Activated CD8-positive, alpha-beta memory T cell treated with anti-CD3 and anti-CD28 coated beads for 48 hours (primary cell): ENCODE results near the gene TYROBP.
"Not testable (repeated sequence)": the region's sequence is repeated elsewhere in the genome, so short reads cannot be mapped to it uniquely, and the experiment has no call there.

Experiments used
- DNase-seq, 3 experiments: peaks; one replicate each; pipeline ENCODE4 v3.0.0-alpha.2; 2020; ENCODE audit warnings: low read depth in 2 of 3, low spot score in 2 of 3

Gene TYROBP

DNA sequence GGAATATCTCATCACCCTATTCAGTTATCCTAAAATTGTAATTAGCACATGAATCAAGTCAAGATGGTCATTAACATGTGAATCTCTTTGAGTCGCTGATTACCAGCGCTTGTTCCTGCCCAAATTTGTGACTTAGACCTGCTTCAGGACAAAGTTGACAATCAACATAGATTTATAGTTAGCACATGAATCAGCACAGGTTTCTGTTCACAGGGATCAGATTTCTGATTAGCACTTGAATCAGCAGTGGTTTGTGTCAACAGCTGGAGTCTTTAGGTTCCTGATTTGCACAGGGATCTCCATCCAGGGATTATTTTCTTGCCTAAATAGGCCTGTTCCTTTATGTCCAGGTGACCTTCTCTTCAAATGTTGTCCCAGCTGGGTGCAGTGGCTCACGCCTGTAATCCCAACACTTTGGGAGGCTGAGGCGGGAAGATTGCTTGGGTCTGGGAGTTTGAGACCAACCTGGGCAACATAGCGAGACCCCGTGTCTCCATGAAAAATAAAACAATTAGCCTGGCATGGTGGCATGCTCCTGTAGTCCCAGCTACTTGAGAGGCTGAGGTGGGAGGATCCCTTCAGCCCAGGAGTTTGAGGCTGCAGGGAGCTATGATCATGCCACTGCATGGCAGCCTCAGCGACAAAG lies 24.3 kb upstream of the TYROBP start:
- no peak for DNase-seq

DNA sequence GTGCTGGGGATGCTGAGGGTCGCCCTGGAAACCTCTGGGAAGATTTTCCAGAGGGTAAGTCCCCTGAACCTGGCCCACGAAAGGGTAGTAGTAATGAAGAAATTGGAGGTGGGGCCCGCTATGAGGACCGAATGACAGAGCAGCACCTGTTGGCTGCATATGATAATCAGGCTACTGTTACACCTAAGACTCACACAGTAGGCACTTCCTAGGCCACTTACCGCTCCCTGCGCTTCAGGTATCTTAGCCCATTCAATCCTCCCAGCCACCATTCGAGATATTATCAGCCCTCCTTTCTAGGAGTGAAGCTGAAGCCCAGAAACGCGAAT lies 23.7 kb upstream of the TYROBP start:
- no peak for DNase-seq

DNA sequence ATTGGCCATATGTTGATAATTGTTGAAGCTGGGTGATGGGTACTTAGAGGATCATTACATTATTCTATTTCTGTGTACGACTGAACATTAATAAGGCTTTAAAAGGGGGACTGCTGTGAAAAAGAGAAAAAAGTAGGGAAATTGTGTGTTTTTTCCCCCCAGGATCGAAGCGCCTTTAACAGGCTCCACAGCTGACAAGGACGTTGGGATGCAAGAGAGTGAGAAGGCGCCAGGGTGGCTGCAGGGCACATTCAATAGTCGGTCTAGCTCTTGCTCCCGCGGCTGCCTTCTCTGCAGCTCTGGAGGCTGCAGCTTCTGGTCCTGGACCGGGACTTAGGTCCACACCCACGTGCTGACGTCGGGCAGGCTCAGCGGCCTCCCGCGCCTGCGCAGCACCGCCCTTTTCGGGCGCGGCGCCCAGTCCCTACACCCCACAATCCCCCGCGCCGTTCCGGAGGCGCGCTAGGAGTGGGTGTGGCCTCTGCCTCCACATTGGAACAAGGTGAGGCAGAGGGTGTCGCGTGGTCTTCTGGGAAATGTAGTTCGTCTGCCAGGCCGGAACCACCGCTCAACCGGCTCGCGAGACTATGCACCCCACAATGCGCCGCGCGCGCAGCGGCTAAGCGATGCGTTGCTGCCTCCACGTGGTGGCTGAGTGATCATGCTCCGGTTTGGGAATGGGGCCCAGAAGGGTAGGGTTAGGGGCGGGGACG lies 23.2 kb upstream of the TYROBP start:
- DNase-seq, result peak; percentile 89 to 99 (median 90)

DNA sequence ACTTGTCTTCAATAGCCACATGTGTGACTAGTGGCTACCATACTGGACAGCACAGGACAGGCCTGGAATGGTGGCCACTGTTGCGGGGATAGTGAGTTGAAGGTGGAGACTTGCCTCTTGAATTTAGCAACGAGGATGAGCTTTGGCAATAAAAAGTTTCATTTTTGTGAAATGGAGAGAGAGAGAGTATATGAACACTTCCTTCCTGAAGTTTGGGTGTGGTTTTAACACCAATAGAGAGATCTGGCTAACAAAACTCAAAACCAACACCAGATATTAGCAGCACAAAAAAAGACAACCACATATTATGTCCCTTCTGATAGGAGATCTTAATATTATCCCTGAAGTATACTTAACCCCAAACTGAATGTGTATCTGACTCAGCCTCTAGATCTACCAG lies 21.8 kb upstream of the TYROBP start:
- DNase-seq, result no peak

DNA sequence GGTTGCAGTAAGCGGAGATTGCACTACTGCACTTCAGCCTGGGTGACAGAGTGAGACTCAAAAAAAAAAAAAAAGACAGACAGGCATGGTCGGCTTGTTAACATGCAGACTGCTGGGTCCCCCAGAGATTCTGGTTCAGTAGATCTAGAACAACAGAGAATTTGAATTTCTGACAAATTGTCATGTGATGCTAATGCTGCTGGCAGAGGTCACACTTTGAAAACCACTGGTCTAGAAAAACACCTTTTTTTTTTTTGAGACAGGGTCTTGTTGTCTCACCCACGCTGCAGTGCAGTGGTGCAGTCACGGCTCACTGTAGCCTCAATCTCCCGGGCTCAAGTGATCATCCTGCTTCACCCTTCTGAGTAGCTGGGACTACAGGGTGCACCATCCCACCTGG lies 20.4 kb upstream of the TYROBP start:
- DNase-seq, result no peak

DNA sequence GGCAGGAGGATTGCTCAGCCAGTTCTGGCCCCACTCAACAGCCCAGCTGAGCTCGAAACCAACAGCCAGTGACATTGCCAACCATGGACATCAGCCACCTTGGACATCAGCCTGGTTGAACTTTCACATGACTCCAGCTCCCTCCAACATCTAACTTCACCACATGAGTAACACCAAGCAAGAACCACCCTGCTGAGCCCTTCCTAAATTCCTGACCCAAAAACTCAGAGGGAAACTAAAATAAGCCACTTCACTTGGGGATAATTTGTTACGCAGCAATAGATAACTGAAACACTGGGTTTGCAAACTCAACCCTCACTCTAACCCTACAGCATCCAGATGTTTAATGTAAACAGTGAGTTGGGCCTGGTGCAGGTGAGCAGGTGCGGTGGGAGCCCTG lies 17.4 kb upstream of the TYROBP start:
- no peak for DNase-seq

DNA sequence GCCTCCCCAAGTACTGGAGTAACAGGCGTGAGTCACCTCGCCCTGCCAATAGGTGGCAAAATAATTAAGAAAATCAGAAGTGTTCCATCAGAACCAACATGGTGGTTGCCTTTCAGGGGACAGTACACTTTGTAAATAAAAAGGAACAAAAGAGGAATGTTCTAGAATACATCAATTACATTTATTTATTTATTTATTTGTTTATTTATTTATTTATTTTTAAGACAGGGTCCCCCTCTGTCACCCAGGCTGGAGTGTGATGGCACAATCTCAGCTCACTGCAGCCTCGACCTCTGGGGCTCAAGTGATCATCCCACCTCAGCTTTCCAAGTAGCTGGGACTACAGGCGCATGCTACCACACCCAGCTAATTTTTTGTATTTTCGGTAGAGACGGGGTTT lies 12.9 kb upstream of the TYROBP start:
- no peak for DNase-seq

DNA sequence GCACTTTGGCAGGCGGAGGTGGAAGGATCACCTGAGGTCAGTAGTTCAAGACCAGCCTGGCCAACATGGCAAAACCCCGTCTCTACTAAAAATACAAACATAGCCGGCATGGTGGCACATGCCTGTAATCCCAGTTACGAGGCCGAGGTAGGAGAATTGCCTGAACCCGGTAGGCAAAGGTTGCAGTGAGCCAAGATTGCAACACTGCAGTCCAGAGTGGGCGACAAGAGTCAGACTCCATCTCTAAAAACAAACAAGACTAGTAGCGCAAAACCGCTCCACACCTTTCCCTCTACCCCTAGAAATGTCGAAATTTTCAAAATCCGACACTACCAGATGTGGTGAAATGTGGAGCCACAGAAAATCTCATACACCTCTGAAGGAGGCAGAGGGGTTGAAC lies 11.2 kb upstream of the TYROBP start:
- no peak for DNase-seq

DNA sequence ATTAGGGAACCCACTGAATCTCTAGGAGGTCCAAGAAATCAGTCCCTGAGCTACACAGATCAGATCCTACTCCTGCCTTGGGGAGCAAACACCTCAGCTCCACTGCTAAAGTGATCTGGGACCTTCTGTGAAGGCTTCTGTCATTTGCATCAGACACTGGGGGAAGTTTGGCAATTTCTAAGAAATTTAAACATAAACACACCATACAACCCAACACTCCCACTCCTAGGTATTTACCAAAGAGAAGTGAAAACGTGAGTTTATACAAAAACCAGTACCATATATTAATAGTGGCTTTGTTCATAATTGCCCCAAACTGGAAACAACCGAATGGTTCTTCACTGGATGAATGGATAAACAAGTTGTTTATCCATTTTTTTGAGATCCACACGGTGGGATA lies 7.3 kb upstream of the TYROBP start:
- DNase-seq, result no peak

DNA sequence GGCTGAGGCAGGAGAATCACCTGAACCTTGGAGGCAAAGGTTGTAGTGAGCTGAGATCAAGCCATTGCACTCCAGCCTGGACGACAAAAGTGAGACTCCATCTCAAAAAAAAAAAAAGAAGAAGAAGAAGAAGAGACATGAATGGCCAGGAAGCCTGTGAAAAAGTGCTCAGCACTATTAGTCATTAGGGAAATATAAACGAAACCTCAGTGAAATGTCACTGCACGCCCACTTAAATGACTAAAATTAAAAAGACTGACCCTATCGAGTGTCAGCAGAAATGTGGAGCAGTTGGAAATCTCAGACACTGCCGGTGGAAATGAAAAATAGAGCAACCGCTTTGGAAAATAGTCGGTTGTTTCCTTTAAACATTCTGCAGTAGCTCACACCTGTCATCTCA lies 5.5 kb upstream of the TYROBP start:
- no peak for DNase-seq

DNA sequence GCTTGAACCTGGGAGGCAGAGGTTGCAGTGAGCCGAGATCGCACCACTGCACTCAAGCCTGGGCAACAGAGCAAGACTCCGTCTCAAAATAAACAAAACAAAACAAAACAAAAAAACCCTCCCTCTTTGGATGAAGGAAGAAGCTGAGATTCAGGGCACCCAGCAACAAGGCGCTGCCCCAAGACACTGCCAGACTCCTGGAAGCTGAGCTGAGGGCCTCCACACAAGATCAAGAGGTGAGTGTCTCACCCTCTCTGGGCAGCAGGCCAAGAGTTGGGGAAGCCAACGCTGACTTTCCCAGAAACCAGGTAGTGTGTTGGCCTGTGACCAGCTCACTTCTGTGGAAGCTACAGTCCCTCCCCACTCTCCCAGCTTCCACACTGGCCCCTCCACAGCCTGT lies 3.7 kb upstream of the TYROBP start:
- DNase-seq, result no peak

DNA sequence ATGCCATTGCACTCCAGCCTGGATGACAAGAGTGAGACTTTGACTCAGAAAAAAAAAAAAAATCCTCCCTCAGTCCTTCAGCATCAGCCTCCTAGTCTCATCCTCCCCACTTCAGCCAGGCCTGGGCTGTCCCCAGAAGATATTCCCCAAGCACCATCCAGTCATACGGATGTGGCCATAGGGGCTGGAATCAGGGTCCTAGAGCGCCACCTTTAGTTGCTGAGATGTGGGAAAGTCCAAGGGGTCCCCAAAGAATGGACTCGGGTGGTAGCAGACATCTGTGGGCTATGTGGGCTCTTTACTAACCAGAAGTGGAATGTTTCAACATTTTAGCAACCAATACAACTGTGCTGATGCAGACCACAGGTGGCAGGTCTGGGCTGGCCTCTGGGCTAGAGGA lies 3.1 kb upstream of the TYROBP start:
- no peak for DNase-seq

DNA sequence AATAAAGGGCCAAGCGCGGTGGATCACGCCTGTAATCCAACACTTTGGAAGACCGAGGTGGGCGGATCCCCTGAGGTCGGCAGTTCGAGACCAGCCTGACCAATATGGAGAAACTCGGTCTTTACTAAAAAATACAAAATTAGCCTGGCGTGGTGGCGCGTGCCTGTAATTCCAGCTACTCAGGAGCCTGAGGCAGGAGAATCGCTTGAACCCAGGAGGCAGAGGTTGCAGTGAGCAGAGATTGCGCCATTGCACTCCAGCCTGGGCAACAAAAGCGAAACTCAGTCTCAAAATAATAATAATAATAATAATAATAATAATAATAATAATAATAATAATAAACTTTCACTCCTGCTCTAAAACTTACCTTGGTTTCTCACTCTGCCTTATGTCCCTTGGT lies 2.3 kb upstream of the TYROBP start:
- not testable (repeated sequence) for DNase-seq

DNA sequence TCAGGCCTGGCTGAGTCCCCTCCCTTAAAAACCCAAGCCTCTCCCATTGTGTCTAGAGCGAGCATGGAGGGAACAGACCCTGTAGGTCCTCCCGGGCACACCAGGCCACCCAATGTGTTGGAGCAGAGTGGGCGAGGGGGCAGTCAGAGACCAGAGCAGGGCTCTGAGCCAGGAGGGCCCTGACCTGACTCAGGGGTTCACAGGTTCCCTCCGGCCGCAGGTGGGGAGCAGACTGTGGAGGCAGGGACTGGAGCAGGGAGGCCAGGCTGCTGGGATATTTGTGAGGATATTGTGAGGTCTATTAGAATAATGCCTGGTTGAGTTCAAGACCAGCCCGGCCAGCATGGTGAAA lies 1.6 kb upstream of the TYROBP start:
- no peak for DNase-seq

DNA sequence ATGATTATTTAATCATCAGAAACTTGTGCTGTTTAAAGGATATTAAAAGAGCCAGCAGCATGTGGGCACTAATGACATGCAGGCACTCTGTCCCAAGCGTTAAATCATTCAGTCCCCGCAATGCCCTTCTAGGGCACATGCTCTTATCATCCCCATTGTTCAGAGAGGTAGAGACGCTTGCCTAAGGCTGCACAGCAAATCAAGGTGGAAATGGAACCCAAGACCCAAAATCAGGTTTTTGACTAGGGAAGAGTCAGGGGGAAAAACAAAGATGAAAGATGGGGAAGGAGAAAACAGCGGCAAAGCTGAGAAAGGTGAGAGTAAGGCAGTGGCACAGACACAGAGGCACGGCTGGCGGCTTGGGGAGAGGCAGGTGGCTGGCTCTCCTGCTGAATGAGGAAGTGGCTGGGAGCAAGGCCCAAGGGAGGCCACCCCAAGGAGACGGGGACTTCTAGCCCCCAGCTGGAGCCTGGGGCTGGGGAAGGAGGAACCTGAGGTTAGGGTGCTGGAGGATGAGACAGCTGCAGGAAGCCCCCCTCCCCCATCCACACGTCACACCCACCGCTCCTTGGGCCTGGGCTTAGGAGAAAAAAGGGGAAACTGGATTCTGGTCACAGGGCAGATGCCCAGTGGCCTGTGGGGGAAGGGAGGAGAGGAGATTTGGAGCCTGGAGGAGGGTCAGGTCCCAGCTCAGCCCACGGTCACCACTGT lies 1.0 kb upstream of the TYROBP start:
- no peak for DNase-seq

DNA sequence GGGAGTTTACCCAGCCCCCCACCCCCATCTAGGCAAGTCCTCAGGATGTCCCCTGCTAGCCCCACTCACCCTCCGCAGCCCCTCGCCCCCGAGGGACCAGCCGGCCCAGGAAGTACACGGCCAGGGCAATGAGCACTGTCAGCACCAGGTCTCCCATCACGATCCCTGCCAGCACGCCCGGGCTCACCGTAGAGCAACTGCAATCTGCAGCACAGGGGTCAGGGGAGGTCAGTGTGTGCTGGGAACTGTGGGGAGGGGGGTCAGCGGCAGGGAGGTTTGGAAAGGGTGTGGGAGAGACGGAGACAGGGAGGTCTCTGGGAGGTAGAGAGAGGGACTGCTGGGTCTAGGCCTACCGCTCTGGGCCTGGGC lies 734 bp downstream of the TYROBP start:
- DNase-seq, result no peak

DNA sequence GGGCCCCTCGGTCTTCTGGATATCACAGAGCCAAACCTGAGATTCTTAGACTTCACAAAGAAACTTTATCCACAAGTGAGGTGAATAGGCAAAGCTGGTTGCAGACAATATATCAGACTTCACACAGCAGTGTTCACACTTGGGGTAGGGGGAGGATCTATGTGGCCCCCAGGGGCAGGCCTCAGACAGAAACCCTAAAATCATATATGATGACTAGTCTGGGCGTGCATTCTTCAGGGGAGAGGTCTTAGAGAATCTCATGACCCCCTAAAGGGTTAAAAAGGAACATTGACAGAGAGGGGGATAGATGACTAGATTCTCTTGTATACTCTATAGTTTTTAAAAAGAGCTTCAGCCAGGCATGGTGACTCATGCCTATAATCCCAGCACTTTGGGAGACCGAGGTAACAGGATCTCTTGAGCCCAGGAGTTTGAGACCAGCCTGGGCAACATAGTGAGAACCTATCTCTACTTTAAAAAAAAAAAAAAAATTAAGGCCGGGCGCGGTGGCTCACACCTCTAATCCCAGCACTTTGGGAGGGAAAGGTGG lies 2.8 kb downstream of the TYROBP start:
- no peak for DNase-seq

DNA sequence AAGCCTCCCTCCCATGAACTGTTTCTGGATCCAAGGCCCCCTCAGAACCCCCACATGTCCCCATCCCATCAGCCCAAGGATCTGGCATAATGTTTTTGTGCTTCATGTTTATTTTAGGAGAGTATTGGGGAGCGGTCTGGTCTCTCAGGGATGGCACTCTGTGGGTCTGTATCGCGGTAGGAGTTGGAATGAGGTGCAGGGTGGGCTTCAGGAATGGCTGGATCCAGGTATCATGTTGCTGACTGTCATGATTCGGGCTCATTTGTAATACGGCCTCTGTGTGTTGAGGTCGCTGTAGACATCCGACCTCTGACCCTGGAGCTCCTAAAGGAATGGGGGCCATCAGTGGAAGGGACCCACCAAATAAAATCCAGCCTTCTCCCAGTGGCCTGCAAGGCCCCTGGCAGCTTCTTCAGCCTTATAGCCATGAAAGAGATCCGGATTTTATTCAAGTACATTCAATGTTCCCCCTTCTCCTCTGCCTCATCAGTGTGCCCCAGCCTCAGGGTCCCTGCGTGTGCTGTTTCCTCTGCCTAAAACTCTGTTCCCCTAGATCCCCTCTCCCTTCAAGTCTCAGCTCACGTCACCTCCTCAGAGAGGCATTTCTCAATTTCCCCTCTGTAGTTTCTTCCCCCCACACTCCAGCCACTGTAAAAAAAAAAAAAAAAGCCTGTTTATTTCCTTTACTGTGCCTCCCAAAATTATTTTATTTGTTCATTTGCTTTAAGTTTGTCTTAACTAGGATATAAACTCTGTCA lies 3.6 kb downstream of the TYROBP start:
- no peak for DNase-seq

DNA sequence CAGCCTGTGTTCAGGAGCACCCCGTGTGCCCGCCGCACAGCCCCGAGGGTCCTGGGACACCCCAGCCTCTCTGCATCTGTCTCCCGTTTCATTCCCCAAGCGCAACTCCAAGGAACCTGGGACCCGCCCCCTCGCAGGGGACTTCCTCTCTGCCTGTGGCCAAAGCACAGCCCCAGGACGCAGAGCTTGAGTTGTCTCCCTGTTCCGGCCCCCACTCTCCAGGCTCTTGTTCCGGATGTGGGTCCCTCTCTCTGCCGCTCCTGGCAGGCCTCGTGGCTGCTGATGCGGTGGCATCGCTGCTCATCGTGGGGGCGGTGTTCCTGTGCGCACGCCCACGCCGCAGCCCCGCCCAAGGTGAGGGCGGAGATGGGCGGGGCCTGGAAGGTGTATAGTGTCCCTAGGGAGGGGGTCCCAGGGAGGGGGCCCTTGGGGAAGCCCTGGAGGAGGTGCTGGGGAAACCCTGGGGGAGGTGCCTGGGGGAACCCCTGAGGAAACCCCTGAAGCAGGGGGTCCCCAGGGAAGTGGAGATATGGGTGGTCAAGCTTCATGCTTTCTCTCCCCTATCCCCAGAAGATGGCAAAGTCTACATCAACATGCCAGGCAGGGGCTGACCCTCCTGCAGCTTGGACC lies 4.4 kb downstream of the TYROBP start:
- DNase-seq, result peak; percentile 57 to 84 (median 64)

DNA sequence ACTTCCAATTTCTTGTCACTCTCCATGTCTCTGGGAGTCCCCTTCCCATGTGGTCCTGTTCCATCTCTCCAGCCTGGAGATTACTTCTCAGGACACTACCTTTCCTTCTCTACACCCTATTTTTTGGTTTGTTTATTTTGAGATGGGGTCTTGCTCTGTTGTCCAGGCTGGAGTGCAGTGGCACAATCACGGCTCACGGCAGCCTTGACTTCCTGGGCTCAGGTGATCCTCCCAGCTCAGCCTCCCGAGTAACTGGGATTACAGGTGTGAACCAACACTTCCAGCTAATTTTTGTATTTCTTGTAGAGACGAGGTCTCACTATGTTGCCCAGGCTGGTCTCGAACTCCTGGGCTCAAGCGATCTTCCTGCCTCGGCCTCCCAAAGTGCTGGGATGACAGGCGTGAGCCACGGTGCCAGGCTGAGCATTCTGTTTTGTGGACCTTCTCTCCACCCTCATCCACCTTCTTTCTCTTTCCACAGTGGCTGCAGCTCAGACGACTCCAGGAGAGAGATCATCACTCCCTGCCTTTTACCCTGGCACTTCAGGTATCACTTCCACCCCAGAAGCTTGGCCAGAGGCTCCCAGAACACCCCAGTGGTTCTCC lies 5.1 kb downstream of the TYROBP start:
- no peak for DNase-seq
